ENCODE data around the gene IFITM5. TPM values are rescaled to one million over a fixed set of nuclear protein-coding genes. Genes with fewer than 3 reads are reported as not detected.
A peak's percentile ranks its signal among the peaks of the same experiment; 100 is the strongest.

IFITM5 gene
- total and polyA plus RNA-seq, 9 of the 15 experiments (the other 6 are each of a cell fraction or from before 2014, with no cell fraction given), result 0.19 TPM; not detected in 8

DNA sequence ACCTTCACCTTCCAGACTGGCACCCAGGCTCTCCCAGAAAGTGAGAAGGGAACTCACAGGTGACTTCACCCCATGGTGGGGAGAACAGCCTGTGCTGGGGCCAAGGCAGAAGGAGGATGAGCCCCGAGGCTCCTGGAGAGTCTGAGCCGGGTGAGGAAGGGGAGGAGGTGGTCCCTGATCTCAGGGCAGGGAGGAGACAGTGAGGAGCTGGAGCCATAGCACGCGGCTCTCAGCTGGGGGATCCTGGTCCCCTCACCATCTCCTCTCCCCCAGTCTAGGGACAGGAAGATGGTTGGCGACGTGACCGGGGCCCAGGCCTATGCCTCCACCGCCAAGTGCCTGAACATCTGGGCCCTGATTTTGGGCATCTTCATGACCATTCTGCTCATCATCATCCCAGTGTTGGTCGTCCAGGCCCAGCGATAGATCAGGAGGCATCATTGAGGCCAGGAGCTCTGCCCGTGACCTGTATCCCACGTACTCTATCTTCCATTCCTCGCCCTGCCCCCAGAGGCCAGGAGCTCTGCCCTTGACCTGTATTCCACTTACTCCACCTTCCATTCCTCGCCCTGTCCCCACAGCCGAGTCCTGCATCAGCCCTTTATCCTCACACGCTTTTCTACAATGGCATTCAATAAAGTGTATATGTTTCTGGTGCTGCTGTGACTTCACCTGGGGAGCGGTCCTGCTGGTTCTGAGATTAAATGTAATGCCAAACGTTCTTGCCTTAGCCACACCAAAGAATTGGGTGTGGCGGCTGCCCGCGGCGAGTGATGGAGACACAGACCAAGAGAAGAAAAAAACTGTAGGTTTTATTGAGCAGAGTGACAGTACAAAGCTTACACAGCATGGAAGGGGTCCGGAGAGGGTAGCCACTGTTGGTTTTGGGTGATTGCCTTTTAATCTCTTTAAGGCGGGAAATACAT is 9.7 kb upstream of the IFITM5 start (continued):
- TF ChIP-seq, protein P1, sequence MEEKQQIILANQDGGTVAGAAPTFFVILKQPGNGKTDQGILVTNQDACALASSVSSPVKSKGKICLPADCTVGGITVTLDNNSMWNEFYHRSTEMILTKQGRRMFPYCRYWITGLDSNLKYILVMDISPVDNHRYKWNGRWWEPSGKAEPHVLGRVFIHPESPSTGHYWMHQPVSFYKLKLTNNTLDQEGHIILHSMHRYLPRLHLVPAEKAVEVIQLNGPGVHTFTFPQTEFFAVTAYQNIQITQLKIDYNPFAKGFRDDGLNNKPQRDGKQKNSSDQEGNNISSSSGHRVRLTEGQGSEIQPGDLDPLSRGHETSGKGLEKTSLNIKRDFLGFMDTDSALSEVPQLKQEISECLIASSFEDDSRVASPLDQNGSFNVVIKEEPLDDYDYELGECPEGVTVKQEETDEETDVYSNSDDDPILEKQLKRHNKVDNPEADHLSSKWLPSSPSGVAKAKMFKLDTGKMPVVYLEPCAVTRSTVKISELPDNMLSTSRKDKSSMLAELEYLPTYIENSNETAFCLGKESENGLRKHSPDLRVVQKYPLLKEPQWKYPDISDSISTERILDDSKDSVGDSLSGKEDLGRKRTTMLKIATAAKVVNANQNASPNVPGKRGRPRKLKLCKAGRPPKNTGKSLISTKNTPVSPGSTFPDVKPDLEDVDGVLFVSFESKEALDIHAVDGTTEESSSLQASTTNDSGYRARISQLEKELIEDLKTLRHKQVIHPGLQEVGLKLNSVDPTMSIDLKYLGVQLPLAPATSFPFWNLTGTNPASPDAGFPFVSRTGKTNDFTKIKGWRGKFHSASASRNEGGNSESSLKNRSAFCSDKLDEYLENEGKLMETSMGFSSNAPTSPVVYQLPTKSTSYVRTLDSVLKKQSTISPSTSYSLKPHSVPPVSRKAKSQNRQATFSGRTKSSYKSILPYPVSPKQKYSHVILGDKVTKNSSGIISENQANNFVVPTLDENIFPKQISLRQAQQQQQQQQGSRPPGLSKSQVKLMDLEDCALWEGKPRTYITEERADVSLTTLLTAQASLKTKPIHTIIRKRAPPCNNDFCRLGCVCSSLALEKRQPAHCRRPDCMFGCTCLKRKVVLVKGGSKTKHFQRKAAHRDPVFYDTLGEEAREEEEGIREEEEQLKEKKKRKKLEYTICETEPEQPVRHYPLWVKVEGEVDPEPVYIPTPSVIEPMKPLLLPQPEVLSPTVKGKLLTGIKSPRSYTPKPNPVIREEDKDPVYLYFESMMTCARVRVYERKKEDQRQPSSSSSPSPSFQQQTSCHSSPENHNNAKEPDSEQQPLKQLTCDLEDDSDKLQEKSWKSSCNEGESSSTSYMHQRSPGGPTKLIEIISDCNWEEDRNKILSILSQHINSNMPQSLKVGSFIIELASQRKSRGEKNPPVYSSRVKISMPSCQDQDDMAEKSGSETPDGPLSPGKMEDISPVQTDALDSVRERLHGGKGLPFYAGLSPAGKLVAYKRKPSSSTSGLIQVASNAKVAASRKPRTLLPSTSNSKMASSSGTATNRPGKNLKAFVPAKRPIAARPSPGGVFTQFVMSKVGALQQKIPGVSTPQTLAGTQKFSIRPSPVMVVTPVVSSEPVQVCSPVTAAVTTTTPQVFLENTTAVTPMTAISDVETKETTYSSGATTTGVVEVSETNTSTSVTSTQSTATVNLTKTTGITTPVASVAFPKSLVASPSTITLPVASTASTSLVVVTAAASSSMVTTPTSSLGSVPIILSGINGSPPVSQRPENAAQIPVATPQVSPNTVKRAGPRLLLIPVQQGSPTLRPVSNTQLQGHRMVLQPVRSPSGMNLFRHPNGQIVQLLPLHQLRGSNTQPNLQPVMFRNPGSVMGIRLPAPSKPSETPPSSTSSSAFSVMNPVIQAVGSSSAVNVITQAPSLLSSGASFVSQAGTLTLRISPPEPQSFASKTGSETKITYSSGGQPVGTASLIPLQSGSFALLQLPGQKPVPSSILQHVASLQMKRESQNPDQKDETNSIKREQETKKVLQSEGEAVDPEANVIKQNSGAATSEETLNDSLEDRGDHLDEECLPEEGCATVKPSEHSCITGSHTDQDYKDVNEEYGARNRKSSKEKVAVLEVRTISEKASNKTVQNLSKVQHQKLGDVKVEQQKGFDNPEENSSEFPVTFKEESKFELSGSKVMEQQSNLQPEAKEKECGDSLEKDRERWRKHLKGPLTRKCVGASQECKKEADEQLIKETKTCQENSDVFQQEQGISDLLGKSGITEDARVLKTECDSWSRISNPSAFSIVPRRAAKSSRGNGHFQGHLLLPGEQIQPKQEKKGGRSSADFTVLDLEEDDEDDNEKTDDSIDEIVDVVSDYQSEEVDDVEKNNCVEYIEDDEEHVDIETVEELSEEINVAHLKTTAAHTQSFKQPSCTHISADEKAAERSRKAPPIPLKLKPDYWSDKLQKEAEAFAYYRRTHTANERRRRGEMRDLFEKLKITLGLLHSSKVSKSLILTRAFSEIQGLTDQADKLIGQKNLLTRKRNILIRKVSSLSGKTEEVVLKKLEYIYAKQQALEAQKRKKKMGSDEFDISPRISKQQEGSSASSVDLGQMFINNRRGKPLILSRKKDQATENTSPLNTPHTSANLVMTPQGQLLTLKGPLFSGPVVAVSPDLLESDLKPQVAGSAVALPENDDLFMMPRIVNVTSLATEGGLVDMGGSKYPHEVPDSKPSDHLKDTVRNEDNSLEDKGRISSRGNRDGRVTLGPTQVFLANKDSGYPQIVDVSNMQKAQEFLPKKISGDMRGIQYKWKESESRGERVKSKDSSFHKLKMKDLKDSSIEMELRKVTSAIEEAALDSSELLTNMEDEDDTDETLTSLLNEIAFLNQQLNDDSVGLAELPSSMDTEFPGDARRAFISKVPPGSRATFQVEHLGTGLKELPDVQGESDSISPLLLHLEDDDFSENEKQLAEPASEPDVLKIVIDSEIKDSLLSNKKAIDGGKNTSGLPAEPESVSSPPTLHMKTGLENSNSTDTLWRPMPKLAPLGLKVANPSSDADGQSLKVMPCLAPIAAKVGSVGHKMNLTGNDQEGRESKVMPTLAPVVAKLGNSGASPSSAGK (IDR thresholded peaks at IDR 0.05), result peak; percentile 9; the same call in 1 of the 2 replicates
- peak; percentile 43; the same call in 1 of the 2 replicates for TF ChIP-seq POLR2G (IDR thresholded peaks at IDR 0.05; ENCODE audit: low read depth, low read length)
- TF ChIP-seq, protein P2, sequence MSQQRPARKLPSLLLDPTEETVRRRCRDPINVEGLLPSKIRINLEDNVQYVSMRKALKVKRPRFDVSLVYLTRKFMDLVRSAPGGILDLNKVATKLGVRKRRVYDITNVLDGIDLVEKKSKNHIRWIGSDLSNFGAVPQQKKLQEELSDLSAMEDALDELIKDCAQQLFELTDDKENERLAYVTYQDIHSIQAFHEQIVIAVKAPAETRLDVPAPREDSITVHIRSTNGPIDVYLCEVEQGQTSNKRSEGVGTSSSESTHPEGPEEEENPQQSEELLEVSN (IDR thresholded peaks at IDR 0.05; ENCODE audit: borderline replicate concordance in 1 of 2, extremely low read depth in 1 of 2, insufficient read depth in 1 of 2, insufficient read length in 1 of 2, low read depth in 1 of 2, low read length in 1 of 2, poor library complexity in 1 of 2, severe bottlenecking in 1 of 2), result peak in 1 of 2 experiments; percentile 25

All from K562 (cell line).